SKM-1 treated with dmso at 0.1 percent for 144 hours (cell line): Measurements from ENCODE around the gene ENG.

Experiments used
- DNase-seq: peaks from one replicate; lab custom pipeline; 2025; ENCODE audit not compliant: unreplicated experiment; lab: John Stamatoyannopoulos, UW

ENG gene

GRCh38 chr9:127778280-127779135 lies 76.0 kb downstream of the ENG start, which contains the start of gene SH2D3C:
Gene SH2D3C (minus strand): TSS chr9:127778666. CDS start chr9:127778627, 39 bp downstream.
- DNase-seq: peak; percentile 49

GRCh38 chr9:127777368-127777980 lies 77.0 kb downstream of the ENG start:
- DNase-seq: no peak

- no peak for DNase-seq
Observed at GRCh38 chr9:127776924-127777289, 77.6 kb downstream of the ENG start.

- peak; percentile 77 for DNase-seq
Observed at GRCh38 chr9:127776195-127776923, 78.1 kb downstream of the ENG start.

- DNase-seq: no peak
Observed at GRCh38 chr9:127773981-127774380, 80.5 kb downstream of the ENG start.

- peak; percentile 7 for DNase-seq
Observed at GRCh38 chr9:127773272-127773671, 81.2 kb downstream of the ENG start.

- DNase-seq: no peak
Observed at GRCh38 chr9:127772603-127773002, 81.9 kb downstream of the ENG start.

- no peak for DNase-seq
Observed at GRCh38 chr9:127771570-127772189, 82.8 kb downstream of the ENG start.

GRCh38 chr9:127770905-127771569 lies 83.4 kb downstream of the ENG start:
- peak; percentile 97 for DNase-seq

GRCh38 chr9:127770583-127770904 lies 83.9 kb downstream of the ENG start:
- no peak for DNase-seq

GRCh38 chr9:127769929-127770582 lies 84.4 kb downstream of the ENG start:
- no peak for DNase-seq

GRCh38 chr9:127769101-127769500 lies 85.4 kb downstream of the ENG start:
- DNase-seq: no peak

GRCh38 chr9:127768698-127769097 lies 85.8 kb downstream of the ENG start:
- no peak for DNase-seq

- no peak for DNase-seq
Observed at GRCh38 chr9:127767909-127768331, 86.5 kb downstream of the ENG start.

- DNase-seq: no peak
Observed at GRCh38 chr9:127767410-127767809, 87.0 kb downstream of the ENG start.

GRCh38 chr9:127765418-127765817 lies 89.0 kb downstream of the ENG start:
- DNase-seq: no peak
